ENCODE measurements around the gene NEK9.

DNA sequence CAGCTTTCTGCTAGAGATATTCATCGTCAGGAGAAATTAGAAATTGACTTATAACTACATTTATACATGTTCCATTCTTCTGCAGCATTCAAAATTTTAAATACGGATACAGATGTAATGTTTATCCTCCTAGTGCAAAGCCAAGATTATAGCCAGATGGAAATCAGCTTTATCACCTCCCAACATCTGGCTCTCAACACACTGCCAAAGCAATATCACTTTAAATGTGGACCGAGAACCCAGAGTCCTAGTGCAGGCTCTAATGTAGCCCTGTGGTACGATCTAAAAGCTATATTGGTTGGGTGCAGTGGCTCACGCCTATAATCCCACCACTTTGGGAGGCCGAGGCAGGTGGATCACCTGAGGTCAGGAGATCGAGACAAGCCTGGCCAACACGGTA lies 82.1 kb downstream of the NEK9 start:
- TF ChIP-seq, protein P1, sequence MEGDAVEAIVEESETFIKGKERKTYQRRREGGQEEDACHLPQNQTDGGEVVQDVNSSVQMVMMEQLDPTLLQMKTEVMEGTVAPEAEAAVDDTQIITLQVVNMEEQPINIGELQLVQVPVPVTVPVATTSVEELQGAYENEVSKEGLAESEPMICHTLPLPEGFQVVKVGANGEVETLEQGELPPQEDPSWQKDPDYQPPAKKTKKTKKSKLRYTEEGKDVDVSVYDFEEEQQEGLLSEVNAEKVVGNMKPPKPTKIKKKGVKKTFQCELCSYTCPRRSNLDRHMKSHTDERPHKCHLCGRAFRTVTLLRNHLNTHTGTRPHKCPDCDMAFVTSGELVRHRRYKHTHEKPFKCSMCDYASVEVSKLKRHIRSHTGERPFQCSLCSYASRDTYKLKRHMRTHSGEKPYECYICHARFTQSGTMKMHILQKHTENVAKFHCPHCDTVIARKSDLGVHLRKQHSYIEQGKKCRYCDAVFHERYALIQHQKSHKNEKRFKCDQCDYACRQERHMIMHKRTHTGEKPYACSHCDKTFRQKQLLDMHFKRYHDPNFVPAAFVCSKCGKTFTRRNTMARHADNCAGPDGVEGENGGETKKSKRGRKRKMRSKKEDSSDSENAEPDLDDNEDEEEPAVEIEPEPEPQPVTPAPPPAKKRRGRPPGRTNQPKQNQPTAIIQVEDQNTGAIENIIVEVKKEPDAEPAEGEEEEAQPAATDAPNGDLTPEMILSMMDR (IDR thresholded peaks at IDR 0.05), result no peak
- no peak for TF ChIP-seq EP300 (IDR thresholded peaks at IDR 0.05)
